K562 (cell line): ENCODE data around the gene POLD3. TPM values are rescaled to one million over a fixed set of nuclear protein-coding genes. Genes with fewer than 3 reads are reported as not detected.

ENCODE experiments used
- ATAC-seq: fragments of 200-7000 bp; cut with Tn5 transposase; 3 replicates; pipeline ENCODE4 v1.9.1; 2020; ENCODE audit warnings: moderate library complexity
- BruUV-seq: library from RNA; stranded (reverse); fragments of 400-500 nt; replicated peaks from 2 replicates; lab custom pipeline; 2021; lab: Mats Ljungman, UMichigan
- CTCF ChIA-PET: fragments of 300-600 bp; formaldehyde crosslinking; extraction: SDS; loops from one replicate; lab custom pipeline; 2021; ENCODE audit warnings: low intra/inter-chr PET ratio; lab: Yijun Ruan, JAX
- POLR2A ChIA-PET: fragments of 300-600, 350-650 bp; sonication (Branson Sonifier 250); formaldehyde crosslinking; extraction: SDS; loops from one replicate; lab custom pipeline; 2021; ENCODE audit warnings: antibody characterized with exemption, inconsistent platforms; lab: Yijun Ruan, JAX
- DNase-seq, 4 experiments: peaks; one replicate each; pipeline versions ENCODE4 v3.0.0 to v3.0.0-alpha.2; 2011 to 2018; ENCODE audit warnings: low spot score in 3 of 4, mixed read lengths in 3 of 4; ENCODE audit errors: extremely low read depth in 1 of 4
- FAIRE-seq: peaks from 2 replicates; lab custom pipeline; 2011; peaks lifted over from hg19 to GRCh38; lab: Jason Lieb, UNC
- H2AFZ ChIP-seq: 2 replicates; pipeline ENCODE4 v1.6.0; 2011; ENCODE audit warnings: low read depth, low read length, control low read depth, inconsistent platforms
- H3K27ac ChIP-seq: fragments of 200-600 bp; 3 replicates; pipeline ENCODE4 v1.8.0; 2011; ENCODE audit warnings: low read depth, mild to moderate bottlenecking, control low read depth, inconsistent platforms, low read length, moderate library complexity, mixed read lengths; ENCODE audit errors: extremely low read depth
- H3K27me3 ChIP-seq, 2 experiments: fragments of 300-600 bp in 1 of 2; 2 replicates in 1 of 2; 3 replicates in 1 of 2; pipeline versions ENCODE4 v1.6.0 to v1.8.0; 2011; ENCODE audit warnings: inconsistent platforms in 2 of 2, low read length in 2 of 2, mild to moderate bottlenecking in 1 of 2, mixed read lengths in 1 of 2, moderate library complexity in 1 of 2; ENCODE audit not compliant: control insufficient read depth in 2 of 2, insufficient read depth in 2 of 2
- H3K36me3 ChIP-seq: fragments of 300-600 bp; 3 replicates; pipeline ENCODE4 v1.8.0; 2011; ENCODE audit warnings: mild to moderate bottlenecking, low read length, inconsistent platforms; ENCODE audit not compliant: control insufficient read depth, insufficient read depth
- H3K4me1 ChIP-seq, 2 experiments: fragments of 200-600 bp in 1 of 2; replicated peaks in 1 of 2; 2 replicates in 1 of 2; 3 replicates in 1 of 2; pipeline versions ENCODE4 v1.5.1 to v1.8.0; 2011; ENCODE audit warnings: inconsistent platforms in 2 of 2, low read length in 2 of 2, mild to moderate bottlenecking in 1 of 2, mixed read lengths in 1 of 2, moderate library complexity in 1 of 2; ENCODE audit not compliant: control insufficient read depth in 2 of 2, insufficient read depth in 2 of 2
- H3K4me2 ChIP-seq: 2 replicates; pipeline ENCODE4 v1.6.1; 2011; ENCODE audit warnings: low read length, control low read depth, inconsistent platforms, mixed read lengths; ENCODE audit not compliant: insufficient read depth
- H3K4me3 ChIP-seq: fragments of 200-600 bp; sonication (generic), shearing (Covaris generic); 2 replicates; pipeline ENCODE4 v1.5.1; 2016; ENCODE audit warnings: control low read depth, inconsistent platforms
- H3K79me2 ChIP-seq: fragments of 200-600 bp; 3 replicates; pipeline ENCODE4 v1.8.0; 2011; ENCODE audit warnings: low read length, inconsistent platforms; ENCODE audit not compliant: control insufficient read depth, insufficient read depth
- H3K9ac ChIP-seq, 2 experiments: 2 replicates each; pipeline versions ENCODE4 v1.6.0 to v1.6.1; 2011; ENCODE audit warnings: low read depth in 2 of 2, low read length in 2 of 2, control low read depth in 1 of 2, inconsistent platforms in 1 of 2, mild to moderate bottlenecking in 1 of 2, mixed read lengths in 1 of 2; ENCODE audit not compliant: insufficient read depth in 1 of 2
- H3K9me1 ChIP-seq: one replicate; pipeline ENCODE4 v1.6.0; 2011; ENCODE audit warnings: inconsistent platforms, mild to moderate bottlenecking, low read length, moderate library complexity; ENCODE audit not compliant: control insufficient read depth, insufficient read depth
- H3K9me3 ChIP-seq: replicated peaks from 2 replicates; pipeline ENCODE4 v1.5.1; 2011; ENCODE audit warnings: low read depth, low read length, inconsistent platforms; ENCODE audit not compliant: control insufficient read depth, insufficient read depth
- H4K20me1 ChIP-seq: replicated peaks from 2 replicates; pipeline ENCODE4 v1.6.1; 2011; ENCODE audit warnings: low read length, inconsistent platforms, mixed read lengths; ENCODE audit not compliant: control insufficient read depth, insufficient read depth
- RBM14 ChIP-seq: fragments of 200-400 bp; formaldehyde crosslinking; IDR thresholded peaks from 2 replicates; pipeline ENCODE4 v1.6.1; 2018; ENCODE audit warnings: low read depth, mild to moderate bottlenecking, low read length, moderate library complexity, borderline replicate concordance; ENCODE audit not compliant: insufficient read depth
- SLC30A9 ChIP-seq: fragments of 250-450 bp; sonication (Bioruptor Pico); IDR thresholded peaks from 2 replicates; pipeline ENCODE4 v1.8.0; 2022; ENCODE audit warnings: mild to moderate bottlenecking, moderate library complexity
- SPI1 ChIP-seq: IDR thresholded peaks from 2 replicates; pipeline ENCODE4 v1.6.1; 2011; ENCODE audit warnings: low read depth, low read length, control low read depth, borderline replicate concordance
- ZKSCAN1 ChIP-seq: fragments of 150-350 bp; IDR thresholded peaks from 2 replicates; pipeline ENCODE4 v1.6.1; 2016; ENCODE audit warnings: low read depth, low read length
- WGBS: fragments of 100-300 bp; shearing (Covaris generic); methylation state at CpG from one replicate; pipeline ENCODE4 v1.1.6; 2016; ENCODE audit warnings: low coverage, mixed read lengths; ENCODE audit not compliant: insufficient coverage; ENCODE audit errors: missing lambda C conversion rate; 5-methylcytosine and 5-hydroxymethylcytosine counted together
- in situ Hi-C: fragments of 300-500 bp; cut with MboI; formaldehyde crosslinking; loops from 4 replicates; pipeline ENCODE4 v1.15.0; 2018; ENCODE audit warnings: inconsistent platforms, mixed read lengths
- intact Hi-C: fragments of 100-400 bp; cut with micrococcal nuclease; formaldehyde crosslinking; loops from 2 replicates; pipeline ENCODE4 v1.14.2; 2022
- polyA plus RNA-seq, 8 experiments: library from polyadenylated mRNA; depleted of rRNA in 4 of 8; stranded (reverse) in 5 of 8; unstranded in 3 of 8; fragments of >200 nt; fragmentation: Nextera tagmentation in 2 of 8; fragmentation: Illumina TruSeq in 1 of 8; extraction: Ambion mirVana in 2 of 8; extraction: Trizol in 1 of 8; gene quantifications; 2 replicates each; pipeline versions ENCODE4 v1.2.1 to v1.2.3, GENCODE V29; 2011 to 2014; ENCODE audit warnings: inconsistent platforms in 1 of 8, missing spikeins in 1 of 8
- total RNA-seq, 7 experiments: library from RNA; depleted of rRNA in 6 of 7; stranded (reverse); fragments of >200 nt in 6 of 7; fragmentation: Illumina TruSeq in 2 of 7; extraction: Trizol in 2 of 7; gene quantifications; 2 replicates each; pipeline versions ENCODE4 v1.2.1 to v1.2.3, GENCODE V29; 2011 to 2021; ENCODE audit warnings: low replicate concordance in 1 of 7

Gene POLD3
- total and polyA plus RNA-seq, 9 of the 15 experiments (the other 6 are each of a cell fraction or from before 2014, with no cell fraction given): 10.6 to 40.1 (median 24.6) TPM

GRCh38 chr11:74551754-74552145, 40.6 kb upstream of the POLD3 start:
- H3K9me1 ChIP-seq: no peaks in the 10 kb centered on the region
- H3K4me1 ChIP-seq: no peaks in the 10 kb centered on the region
- no peak overlapping the region for H2AFZ ChIP-seq
- H3K9ac ChIP-seq: no peak overlapping the region
- DNase-seq (no peak), ATAC-seq (no peak), FAIRE-seq (no peak)
- ChIA-PET CTCF (no interaction called here), POLR2A (no interaction called here)
- H3K9me3 ChIP-seq: no peaks in the 10 kb centered on the region
- TF ChIP-seq RBM14 (no peak), ZKSCAN1 (peak; percentile 80)
- H4K20me1 ChIP-seq: no peaks in the 10 kb centered on the region
- no peak overlapping the region for H3K4me2 ChIP-seq
- H3K27ac ChIP-seq: no peak overlapping the region
- no peaks in the 10 kb centered on the region for H3K36me3 ChIP-seq
- intact Hi-C loops: no loop called here
- in situ Hi-C loops: no loop called here
- no TSS peak for BruUV-seq
- no peak overlapping the region for H3K4me3 ChIP-seq
- peaks cover 6% of the 10 kb centered on the region in 2 experiments; a peak in 3 of 5 replicates for H3K27me3 ChIP-seq
- H3K79me2 ChIP-seq: no peaks in the 10 kb centered on the region

- no peak for DNase-seq
- no peaks in the 10 kb centered on the region for H3K9me1 ChIP-seq
- in situ Hi-C loops: loop anchor here (5.0 kb wide), 1 partner anchor 310 kb away; no protein-coding TSS in a partner anchor
- BruUV-seq: no TSS peak
- no peaks in the 10 kb centered on the region for H3K4me1 ChIP-seq
- TF ChIP-seq SLC30A9 (CRISPR knock-in tag) (no peak), SPI1 (peak; percentile 50; the same call in 1 of the 2 replicates)
- no peak overlapping the region for H3K9ac ChIP-seq
- no peak for ATAC-seq
- no peaks in the 10 kb centered on the region for H3K36me3 ChIP-seq
- no peak overlapping the region for H2AFZ ChIP-seq
- H3K27ac ChIP-seq: no peak overlapping the region
- H3K27me3 ChIP-seq: peaks cover 4 to 7% of the 10 kb centered on the region in 2 experiments
- no peaks in the 10 kb centered on the region for H4K20me1 ChIP-seq
- no peaks in the 10 kb centered on the region for H3K9me3 ChIP-seq
- CTCF ChIA-PET: no interaction called here
- H3K4me3 ChIP-seq: no peak overlapping the region
- FAIRE-seq: no peak
- WGBS: 13% methylated on average over 3 of the region's 3 CpGs
- no peaks in the 10 kb centered on the region for H3K79me2 ChIP-seq
- no peak overlapping the region for H3K4me2 ChIP-seq
- intact Hi-C loops: no loop called here
- POLR2A ChIA-PET: no interaction called here
These were observed 34.9 kb upstream of the POLD3 start for GRCh38 chr11:74557526-74557925.
